ENCODE measurements around the gene PUS10.

PUS10 gene

GRCh38 chr2:60958800-60959199 lies 59.3 kb downstream of the PUS10 start:
- H3K4me2 ChIP-seq (ENCODE audit: low read length), result no peak overlapping the region
- no peak overlapping the region for H3K9ac ChIP-seq
- no peaks in the 10 kb centered on the region for H3K27me3 ChIP-seq (ENCODE audit: control insufficient read depth, insufficient read depth, low read length)
- H3K36me3 ChIP-seq (ENCODE audit: control insufficient read depth, insufficient read depth, low read length), result no peaks in the 10 kb centered on the region
- no peaks in the 10 kb centered on the region for H3K4me1 ChIP-seq
- H3K4me3 ChIP-seq (ENCODE audit: low read depth, low read length), result no peak overlapping the region
- no peak overlapping the region for H2AFZ ChIP-seq
- TF ChIP-seq CTCF (IDR thresholded peaks at IDR 0.05), result no peak
- H3K27ac ChIP-seq, result no peak overlapping the region
- H3K79me2 ChIP-seq, result no peaks in the 10 kb centered on the region
- no peaks in the 10 kb centered on the region for H3K9me3 ChIP-seq (ENCODE audit: control insufficient read depth, low read length)

- no peak for TF ChIP-seq CTCF (IDR thresholded peaks at IDR 0.05)
These were observed 59.7 kb downstream of the PUS10 start for GRCh38 chr2:60958361-60958760.

GRCh38 chr2:60957643-60958042 lies 60.4 kb downstream of the PUS10 start:
- no peaks in the 10 kb centered on the region for H3K27me3 ChIP-seq (ENCODE audit: control insufficient read depth, insufficient read depth, low read length)
- no peaks in the 10 kb centered on the region for H3K79me2 ChIP-seq
- H2AFZ ChIP-seq, result no peak overlapping the region
- no peak overlapping the region for H3K27ac ChIP-seq
- no peaks in the 10 kb centered on the region for H3K4me1 ChIP-seq
- H3K36me3 ChIP-seq (ENCODE audit: control insufficient read depth, insufficient read depth, low read length), result no peaks in the 10 kb centered on the region
- no peak overlapping the region for H3K4me2 ChIP-seq (ENCODE audit: low read length)
- no peak for TF ChIP-seq CTCF (IDR thresholded peaks at IDR 0.05)
- no peak overlapping the region for H3K9ac ChIP-seq
- no peaks in the 10 kb centered on the region for H3K9me3 ChIP-seq (ENCODE audit: control insufficient read depth, low read length)
- no peak overlapping the region for H3K4me3 ChIP-seq (ENCODE audit: low read depth, low read length)

More at GRCh38 chr2:60958361-60958760, 59.7 kb downstream of the PUS10 start:
- Histone ChIP-seq H3K9ac (no peak overlapping the region), H2AFZ (no peak overlapping the region), H3K27ac (no peak overlapping the region), H3K9me3 (ENCODE audit: control insufficient read depth, low read length) (no peaks in the 10 kb centered on the region), H3K4me1 (no peaks in the 10 kb centered on the region), H3K36me3 (ENCODE audit: control insufficient read depth, insufficient read depth, low read length) (no peaks in the 10 kb centered on the region), H3K4me2 (ENCODE audit: low read length) (no peak overlapping the region), H3K79me2 (no peaks in the 10 kb centered on the region), H3K27me3 (ENCODE audit: control insufficient read depth, insufficient read depth, low read length) (no peaks in the 10 kb centered on the region), H3K4me3 (ENCODE audit: low read depth, low read length) (no peak overlapping the region)

GRCh38 chr2:60957224-60957623 lies 60.8 kb downstream of the PUS10 start:
- H3K4me1 ChIP-seq, result no peaks in the 10 kb centered on the region
- TF ChIP-seq CTCF (IDR thresholded peaks at IDR 0.05), result no peak
- H3K36me3 ChIP-seq (ENCODE audit: control insufficient read depth, insufficient read depth, low read length), result no peaks in the 10 kb centered on the region
- no peak overlapping the region for H2AFZ ChIP-seq
- H3K4me3 ChIP-seq (ENCODE audit: low read depth, low read length), result no peak overlapping the region
- no peaks in the 10 kb centered on the region for H3K79me2 ChIP-seq
- H3K9me3 ChIP-seq (ENCODE audit: control insufficient read depth, low read length), result no peaks in the 10 kb centered on the region
- H3K27ac ChIP-seq, result no peak overlapping the region
- H3K9ac ChIP-seq, result no peak overlapping the region
- no peaks in the 10 kb centered on the region for H3K27me3 ChIP-seq (ENCODE audit: control insufficient read depth, insufficient read depth, low read length)
- H3K4me2 ChIP-seq (ENCODE audit: low read length), result no peak overlapping the region

GRCh38 chr2:60954139-60954538 lies 63.9 kb downstream of the PUS10 start:
- Histone ChIP-seq H3K4me2 (ENCODE audit: low read length) (no peak overlapping the region), H3K27ac (no peak overlapping the region), H3K79me2 (no peaks in the 10 kb centered on the region), H3K36me3 (ENCODE audit: control insufficient read depth, insufficient read depth, low read length) (no peaks in the 10 kb centered on the region), H3K4me1 (no peaks in the 10 kb centered on the region), H2AFZ (no peak overlapping the region), H3K27me3 (ENCODE audit: control insufficient read depth, insufficient read depth, low read length) (no peaks in the 10 kb centered on the region), H3K9ac (no peak overlapping the region), H3K4me3 (ENCODE audit: low read depth, low read length) (no peak overlapping the region), H3K9me3 (ENCODE audit: control insufficient read depth, low read length) (no peaks in the 10 kb centered on the region)
- no peak for TF ChIP-seq CTCF (IDR thresholded peaks at IDR 0.05)

Data from parathyroid adenoma (tissue), 2 donors.